ENCODE results near the gene CLCNKA.
"Not testable (repeated sequence)": the region's sequence is repeated elsewhere in the genome, so short reads cannot be mapped to it uniquely, and the experiment has no call there.

Gene CLCNKA

DNA sequence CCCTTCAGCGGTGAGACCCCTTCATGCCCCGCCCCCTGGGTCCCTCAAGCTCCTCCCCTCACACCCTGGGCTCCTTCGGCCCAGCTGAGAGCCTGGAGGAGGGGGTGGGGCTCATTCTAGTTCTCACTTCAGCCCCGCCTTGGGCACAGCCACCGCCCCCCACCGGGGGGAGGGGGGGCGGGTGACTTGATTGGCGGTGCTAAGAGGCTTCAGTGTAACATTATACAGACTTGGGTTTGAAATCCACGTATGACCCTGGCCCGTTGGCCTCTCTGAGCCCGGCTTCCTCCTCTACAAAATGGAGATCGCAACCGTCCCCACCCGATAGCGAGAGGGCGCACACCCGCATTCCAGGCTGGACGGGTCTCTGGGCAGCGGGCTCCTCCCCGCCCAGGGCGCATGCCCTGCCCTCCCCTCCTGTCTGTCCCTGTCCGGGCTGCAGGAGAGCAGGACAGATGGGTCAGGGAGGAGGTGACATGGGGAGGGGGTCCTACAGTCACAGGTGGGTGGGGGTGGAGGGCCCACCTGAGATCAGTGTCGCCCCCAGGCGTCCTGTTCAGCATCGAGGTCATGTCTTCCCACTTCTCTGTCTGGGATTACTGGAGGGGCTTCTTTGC lies 26.8 kb downstream of the CLCNKA start:
- peaks cover 0 to 7% (median 6%) of the 10 kb centered on the region in 4 experiments for H3K4me1 ChIP-seq (ENCODE audit: control extremely low read depth in 1 of 4, control insufficient read depth in 4 of 4, insufficient read depth in 4 of 4, low read length in 3 of 4)
- 0% methylated on average over 16 of the region's 25 CpGs for whole genome bisulfite sequencing (ENCODE audit: insufficient coverage)
- no peaks in the 10 kb centered on the region for H3K36me3 ChIP-seq (ENCODE audit: control insufficient read depth in 4 of 4, insufficient read depth in 4 of 4, low read length in 3 of 4)
- POLR2A ChIA-PET = no interaction called here
- H3K9me3 ChIP-seq (ENCODE audit: control extremely low read depth in 1 of 5, control insufficient read depth in 4 of 5, insufficient read depth in 2 of 5, low read depth in 1 of 5, low read length in 4 of 5) = no peaks in the 10 kb centered on the region
- H3K27ac ChIP-seq (ENCODE audit: insufficient read depth in 1 of 2, low read depth in 1 of 2, low read length in 2 of 2, poor library complexity in 1 of 2, severe bottlenecking in 2 of 2) = no peak overlapping the region
- peak; percentile 80 to 86 (median 85) for DNase-seq
- H3K27me3 ChIP-seq (replicated peaks in 2 of 5; ENCODE audit: control insufficient read depth in 4 of 5, insufficient read depth in 5 of 5, low read length in 4 of 5) = peaks cover 0 to 2% (median 0%) of the 10 kb centered on the region in 5 experiments
- H3K4me3 ChIP-seq (ENCODE audit: control insufficient read depth in 1 of 7, extremely low read depth in 1 of 7, insufficient read depth in 4 of 7, low read depth in 2 of 7, low read length in 6 of 7) = peak overlapping the region in 6 of 7 experiments; percentile 49 to 73 (median 64)
- CTCF ChIA-PET = interaction anchor here (1.5 kb wide), 1 partner anchor 11 kb away, joined by 3 read pairs; no protein-coding TSS in a partner anchor

DNA sequence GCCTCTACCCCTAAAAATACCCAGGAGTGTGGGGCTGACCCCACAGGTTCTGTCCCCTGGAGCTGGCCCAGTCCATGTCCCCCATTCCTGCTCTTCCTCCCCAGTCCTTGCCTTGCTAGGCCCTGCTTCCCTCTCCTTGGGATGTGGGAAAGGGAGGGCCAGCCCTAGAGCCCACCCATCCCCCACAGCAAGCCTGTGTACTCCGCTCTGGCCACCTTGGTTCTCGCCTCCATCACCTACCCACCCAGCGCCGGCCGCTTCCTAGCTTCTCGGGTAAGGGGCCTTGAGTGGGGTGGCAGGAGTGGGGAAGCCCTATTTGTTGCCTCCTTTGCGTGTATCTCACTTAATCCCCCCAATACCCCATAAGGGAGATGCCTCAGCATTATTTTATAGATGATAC lies 28.5 kb downstream of the CLCNKA start:
- Histone ChIP-seq H3K36me3 (ENCODE audit: control insufficient read depth in 4 of 4, insufficient read depth in 4 of 4, low read length in 3 of 4) (no peaks in the 10 kb centered on the region), H3K27me3 (replicated peaks in 2 of 5; ENCODE audit: control insufficient read depth in 4 of 5, insufficient read depth in 5 of 5, low read length in 4 of 5) (peaks cover 0 to 2% (median 0%) of the 10 kb centered on the region in 5 experiments), H3K27ac (ENCODE audit: insufficient read depth in 1 of 2, low read depth in 1 of 2, low read length in 2 of 2, poor library complexity in 1 of 2, severe bottlenecking in 2 of 2) (no peak overlapping the region), H3K4me3 (ENCODE audit: control insufficient read depth in 1 of 7, extremely low read depth in 1 of 7, insufficient read depth in 4 of 7, low read depth in 2 of 7, low read length in 6 of 7) (no peak overlapping the region), H3K9me3 (ENCODE audit: control extremely low read depth in 1 of 5, control insufficient read depth in 4 of 5, insufficient read depth in 2 of 5, low read depth in 1 of 5, low read length in 4 of 5) (no peaks in the 10 kb centered on the region), H3K4me1 (ENCODE audit: control extremely low read depth in 1 of 4, control insufficient read depth in 4 of 4, insufficient read depth in 4 of 4, low read length in 3 of 4) (peaks cover 0 to 15% (median 12%) of the 10 kb centered on the region in 4 experiments)
- no peak for DNase-seq
- CTCF ChIA-PET = no interaction called here
- POLR2A ChIA-PET = no interaction called here
- no CpG with 5 or more reads among the region's 7 CpGs for WGBS (ENCODE audit: insufficient coverage)

DNA sequence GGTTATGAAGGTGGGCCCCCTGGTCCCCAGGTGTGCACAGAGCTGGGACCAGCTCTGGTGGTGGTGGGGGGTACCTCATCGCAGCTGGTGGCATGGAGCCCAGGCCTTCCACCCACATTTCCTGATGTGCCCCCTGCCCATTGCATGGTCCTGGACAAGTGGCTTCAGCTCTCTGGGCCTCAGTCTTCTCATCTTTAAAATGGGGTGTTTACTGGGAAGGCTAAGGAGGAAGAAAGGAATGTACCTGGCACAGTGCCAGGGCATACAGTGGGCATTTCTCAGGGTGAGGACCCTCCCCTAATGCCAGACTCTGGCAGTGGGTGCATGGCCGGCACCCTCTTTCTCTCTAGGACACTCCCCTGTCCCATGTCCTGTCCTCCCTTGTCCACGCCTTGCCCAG lies 29.2 kb downstream of the CLCNKA start:
- CTCF ChIA-PET = no interaction called here

DNA sequence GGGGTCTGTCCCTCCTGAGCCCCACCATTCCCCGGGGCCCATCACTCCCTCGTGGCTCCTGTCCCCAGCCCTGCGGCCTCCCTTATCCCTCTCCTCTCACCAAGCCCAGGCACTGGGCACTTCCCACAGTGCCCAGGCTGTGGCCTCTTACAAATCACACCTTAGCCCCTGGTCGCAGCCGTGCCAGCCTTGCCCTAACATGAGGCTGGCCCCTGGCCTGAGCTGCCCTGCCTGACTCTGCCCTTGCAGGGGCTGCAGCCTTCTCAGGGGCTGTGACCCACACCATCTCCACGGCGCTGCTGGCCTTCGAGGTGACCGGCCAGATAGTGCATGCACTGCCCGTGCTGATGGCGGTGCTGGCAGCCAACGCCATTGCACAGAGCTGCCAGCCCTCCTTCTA lies 30.1 kb downstream of the CLCNKA start:
- 100% methylated on average over 4 of the region's 12 CpGs for WGBS (ENCODE audit: insufficient coverage)
- CTCF ChIA-PET = interaction anchor here (0.8 kb wide), 1 partner anchor 11 kb away, joined by 3 read pairs; no protein-coding TSS in a partner anchor

More for the DNA sequence above, 29.2 kb downstream of the CLCNKA start:
- H3K4me1 ChIP-seq (ENCODE audit: control extremely low read depth in 1 of 4, control insufficient read depth in 4 of 4, insufficient read depth in 4 of 4, low read length in 3 of 4) = peaks cover 0 to 19% (median 12%) of the 10 kb centered on the region in 4 experiments
- DNase-seq = no peak
- POLR2A ChIA-PET = no interaction called here
- H3K4me3 ChIP-seq (ENCODE audit: control insufficient read depth in 1 of 7, extremely low read depth in 1 of 7, insufficient read depth in 4 of 7, low read depth in 2 of 7, low read length in 6 of 7) = no peak overlapping the region
- H3K27me3 ChIP-seq (replicated peaks in 2 of 5; ENCODE audit: control insufficient read depth in 4 of 5, insufficient read depth in 5 of 5, low read length in 4 of 5) = peaks cover 0 to 2% (median 0%) of the 10 kb centered on the region in 5 experiments
- H3K36me3 ChIP-seq (ENCODE audit: control insufficient read depth in 4 of 4, insufficient read depth in 4 of 4, low read length in 3 of 4) = no peaks in the 10 kb centered on the region
- WGBS (ENCODE audit: insufficient coverage) = 71% methylated on average over 1 of the region's 3 CpGs
- no peak overlapping the region for H3K27ac ChIP-seq (ENCODE audit: insufficient read depth in 1 of 2, low read depth in 1 of 2, low read length in 2 of 2, poor library complexity in 1 of 2, severe bottlenecking in 2 of 2)
- no peaks in the 10 kb centered on the region for H3K9me3 ChIP-seq (ENCODE audit: control extremely low read depth in 1 of 5, control insufficient read depth in 4 of 5, insufficient read depth in 2 of 5, low read depth in 1 of 5, low read length in 4 of 5)

DNA sequence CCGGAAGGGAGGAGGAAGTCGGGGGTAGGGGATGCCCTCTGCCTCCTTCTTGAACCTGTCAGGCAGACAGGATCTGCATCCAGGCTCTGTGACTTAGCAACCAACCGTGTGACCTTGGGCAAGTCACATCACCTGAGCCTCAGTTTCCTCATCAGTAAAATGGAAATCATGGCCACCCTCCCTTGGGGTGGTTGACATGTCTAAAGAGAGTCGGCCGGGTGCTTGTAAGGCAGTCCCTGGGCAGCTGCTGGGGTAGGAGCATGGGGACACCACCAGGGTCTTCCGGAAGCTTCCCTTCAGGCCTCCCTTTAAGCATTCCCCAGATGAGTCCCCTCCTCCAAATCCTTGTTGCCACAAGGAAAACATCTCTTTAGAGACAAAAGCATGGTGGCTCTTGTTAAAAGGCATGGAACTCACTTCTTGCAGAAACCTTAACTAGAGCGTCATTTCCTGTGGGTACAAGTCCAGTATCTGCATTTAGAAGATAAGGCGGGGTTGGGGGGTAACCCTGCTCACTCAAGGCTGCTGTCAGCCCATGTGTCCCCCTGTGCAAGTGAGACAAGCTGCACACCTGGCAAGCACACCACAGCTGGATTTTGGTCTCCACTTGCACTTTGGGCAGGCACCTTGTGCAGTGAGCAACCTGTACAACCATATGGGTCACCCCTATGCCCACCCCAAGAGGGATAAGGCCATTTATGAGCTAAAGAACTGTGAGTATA lies 32.1 kb downstream of the CLCNKA start:
- H3K9me3 ChIP-seq (ENCODE audit: control extremely low read depth in 1 of 5, control insufficient read depth in 4 of 5, insufficient read depth in 2 of 5, low read depth in 1 of 5, low read length in 4 of 5) = no peaks in the 10 kb centered on the region
- no peak overlapping the region for H3K4me3 ChIP-seq (ENCODE audit: control insufficient read depth in 1 of 7, extremely low read depth in 1 of 7, insufficient read depth in 4 of 7, low read depth in 2 of 7, low read length in 6 of 7)
- H3K27ac ChIP-seq (ENCODE audit: insufficient read depth in 1 of 2, low read depth in 1 of 2, low read length in 2 of 2, poor library complexity in 1 of 2, severe bottlenecking in 2 of 2) = no peak overlapping the region
- peaks cover 0 to 14% (median 10%) of the 10 kb centered on the region in 4 experiments for H3K4me1 ChIP-seq (ENCODE audit: control extremely low read depth in 1 of 4, control insufficient read depth in 4 of 4, insufficient read depth in 4 of 4, low read length in 3 of 4)
- H3K27me3 ChIP-seq (replicated peaks in 2 of 5; ENCODE audit: control insufficient read depth in 4 of 5, insufficient read depth in 5 of 5, low read length in 4 of 5) = peaks cover 0 to 2% (median 0%) of the 10 kb centered on the region in 5 experiments
- CTCF ChIA-PET = interaction anchor here (0.6 to 3.0 kb wide), 5 partner anchors 9 to 186 kb away, joined by 3 to 18 read pairs (median 6); partner anchors contain the start of gene CLCNKB
- POLR2A ChIA-PET = no interaction called here
- no peaks in the 10 kb centered on the region for H3K36me3 ChIP-seq (ENCODE audit: control insufficient read depth in 4 of 4, insufficient read depth in 4 of 4, low read length in 3 of 4)
- peak; percentile 86 to 97 (median 94) for DNase-seq
- 59% methylated on average over 5 of the region's 8 CpGs for WGBS (ENCODE audit: insufficient coverage)

More for the DNA sequence above, 30.1 kb downstream of the CLCNKA start:
- H3K27me3 ChIP-seq (replicated peaks in 2 of 5; ENCODE audit: control insufficient read depth in 4 of 5, insufficient read depth in 5 of 5, low read length in 4 of 5); H3K36me3 ChIP-seq (ENCODE audit: control insufficient read depth in 4 of 4, insufficient read depth in 4 of 4, low read length in 3 of 4); H3K27ac ChIP-seq (ENCODE audit: insufficient read depth in 1 of 2, low read depth in 1 of 2, low read length in 2 of 2, poor library complexity in 1 of 2, severe bottlenecking in 2 of 2); DNase-seq; H3K9me3 ChIP-seq (ENCODE audit: control extremely low read depth in 1 of 5, control insufficient read depth in 4 of 5, insufficient read depth in 2 of 5, low read depth in 1 of 5, low read length in 4 of 5); POLR2A ChIA-PET; H3K4me3 ChIP-seq (ENCODE audit: control insufficient read depth in 1 of 7, extremely low read depth in 1 of 7, insufficient read depth in 4 of 7, low read depth in 2 of 7, low read length in 6 of 7): not testable (repeated sequence)
- H3K4me1 ChIP-seq (ENCODE audit: control extremely low read depth in 1 of 4, control insufficient read depth in 4 of 4, insufficient read depth in 4 of 4, low read length in 3 of 4) = peaks cover 0 to 19% (median 13%) of the 10 kb centered on the region in 4 experiments

DNA sequence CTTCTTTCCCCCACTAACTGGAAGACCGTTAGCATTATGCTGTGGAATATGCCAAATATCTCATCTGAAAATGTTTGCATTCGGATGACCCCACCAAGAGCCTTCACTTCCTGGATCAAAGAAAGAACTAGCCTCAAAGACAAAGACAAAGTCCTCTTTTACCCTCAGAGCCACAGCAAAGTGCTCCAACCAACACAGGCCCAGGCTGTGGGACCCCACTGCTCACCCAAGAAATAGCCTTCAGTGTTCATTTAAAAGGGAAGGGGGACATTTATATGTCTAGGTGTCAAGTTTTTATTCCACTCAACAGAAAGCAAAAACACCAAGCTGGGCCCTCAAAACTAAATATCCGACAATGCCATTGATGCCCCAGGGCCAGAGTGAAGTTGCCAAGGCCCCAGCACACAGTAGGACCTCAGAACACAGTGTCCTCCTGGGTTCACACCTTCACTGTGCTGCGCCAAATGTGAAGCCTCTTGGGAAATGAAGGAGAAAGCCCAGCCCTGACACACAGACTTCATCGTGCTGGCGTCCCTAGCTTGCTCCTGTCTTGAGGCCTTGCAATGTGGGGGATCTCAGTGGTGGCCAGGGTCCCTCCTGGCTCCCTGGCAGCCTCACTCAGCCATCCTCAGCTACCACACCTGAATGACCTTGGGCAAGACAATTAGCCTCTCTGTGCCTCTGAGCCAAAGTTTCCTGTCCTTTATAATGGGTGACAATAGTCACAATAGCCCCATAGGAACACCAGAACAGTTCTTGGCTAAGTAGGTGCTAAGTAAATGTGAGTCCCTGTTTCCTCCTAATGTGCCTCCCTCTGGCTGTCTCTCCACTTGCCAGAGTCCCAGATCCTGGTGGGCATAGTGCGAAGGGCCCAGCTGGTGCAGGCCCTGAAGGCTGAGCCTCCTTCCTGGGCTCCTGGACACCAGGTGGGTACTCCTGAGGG lies 33.0 kb downstream of the CLCNKA start:
- peak overlapping the region in 1 of 7 experiments; percentile 8 for H3K4me3 ChIP-seq (ENCODE audit: control insufficient read depth in 1 of 7, extremely low read depth in 1 of 7, insufficient read depth in 4 of 7, low read depth in 2 of 7, low read length in 6 of 7)
- no peak for DNase-seq
- H3K9me3 ChIP-seq (ENCODE audit: control extremely low read depth in 1 of 5, control insufficient read depth in 4 of 5, insufficient read depth in 2 of 5, low read depth in 1 of 5, low read length in 4 of 5) = no peaks in the 10 kb centered on the region
- H3K27me3 ChIP-seq (replicated peaks in 2 of 5; ENCODE audit: control insufficient read depth in 4 of 5, insufficient read depth in 5 of 5, low read length in 4 of 5) = no peaks in the 10 kb centered on the region
- no peaks in the 10 kb centered on the region for H3K36me3 ChIP-seq (ENCODE audit: control insufficient read depth in 4 of 4, insufficient read depth in 4 of 4, low read length in 3 of 4)
- ChIA-PET CTCF (interaction anchor here (0.8 to 3.0 kb wide), 8 partner anchors 10 to 50 kb away, joined by 3 to 18 read pairs (median 5); partner anchors contain the start of genes CLCNKB and SRARP), POLR2A (no interaction called here)
- peaks cover 0 to 13% (median 8%) of the 10 kb centered on the region in 4 experiments for H3K4me1 ChIP-seq (ENCODE audit: control extremely low read depth in 1 of 4, control insufficient read depth in 4 of 4, insufficient read depth in 4 of 4, low read length in 3 of 4)
- WGBS (ENCODE audit: insufficient coverage) = 94% methylated on average over 7 of the region's 7 CpGs
- H3K27ac ChIP-seq (ENCODE audit: insufficient read depth in 1 of 2, low read depth in 1 of 2, low read length in 2 of 2, poor library complexity in 1 of 2, severe bottlenecking in 2 of 2) = no peak overlapping the region
